Measurements from ENCODE around the gene FBXW7.

The FBXW7 gene

DNA sequence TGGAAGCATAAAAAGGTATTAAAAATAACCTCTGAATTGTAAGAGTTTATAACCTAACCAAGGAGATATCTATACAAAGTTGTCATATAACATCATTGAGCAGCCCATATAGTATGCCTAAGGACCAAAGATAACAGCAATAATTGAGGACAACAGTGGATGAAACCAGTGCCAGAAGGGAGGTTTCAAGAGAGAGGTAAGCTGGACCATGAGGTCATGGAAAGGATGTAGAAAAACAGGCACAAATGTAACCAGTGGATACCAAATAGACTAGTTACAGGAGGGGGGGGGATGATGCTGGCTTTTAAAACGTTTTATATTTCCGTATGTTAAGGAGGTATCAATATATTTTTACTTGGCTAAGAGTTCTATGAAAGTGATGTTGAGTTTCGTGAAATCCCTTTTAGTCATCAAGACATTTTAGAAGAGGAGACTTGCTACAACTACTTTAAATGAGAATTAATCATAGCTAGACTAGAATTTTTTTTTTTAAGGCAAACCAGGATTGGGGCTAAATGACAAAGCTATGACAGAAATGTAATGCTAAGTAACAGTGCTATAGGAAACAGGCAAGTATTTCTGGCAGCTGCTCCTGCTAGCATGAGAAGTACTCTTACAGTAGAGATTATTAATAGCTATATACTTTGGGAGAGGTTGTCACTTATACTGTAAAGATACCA lies 161.1 kb downstream of the FBXW7 start:
- no peak for DNase-seq (ENCODE audit: low read depth in 2 of 3, low spot score in 1 of 3)

DNA sequence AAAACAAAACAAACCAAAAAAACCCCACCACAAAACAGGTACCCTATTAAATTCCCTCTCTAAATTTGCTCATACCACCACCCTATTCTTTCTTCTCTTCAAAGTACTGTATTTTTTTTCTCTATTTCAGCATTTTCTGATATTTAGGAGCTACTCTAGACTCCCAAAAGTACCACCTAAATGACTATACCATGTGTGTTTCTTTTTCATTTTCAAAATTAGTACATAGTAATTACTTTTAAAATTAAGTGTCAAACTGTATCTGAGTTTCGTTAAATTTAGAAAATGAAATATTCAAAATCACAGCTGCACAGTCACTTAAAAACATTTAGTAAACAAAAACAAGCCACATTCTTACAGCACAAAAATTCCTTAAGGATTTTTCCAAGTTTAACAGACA lies 161.7 kb downstream of the FBXW7 start:
- DNase-seq (ENCODE audit: low read depth in 2 of 3, low spot score in 1 of 3) = no peak

DNA sequence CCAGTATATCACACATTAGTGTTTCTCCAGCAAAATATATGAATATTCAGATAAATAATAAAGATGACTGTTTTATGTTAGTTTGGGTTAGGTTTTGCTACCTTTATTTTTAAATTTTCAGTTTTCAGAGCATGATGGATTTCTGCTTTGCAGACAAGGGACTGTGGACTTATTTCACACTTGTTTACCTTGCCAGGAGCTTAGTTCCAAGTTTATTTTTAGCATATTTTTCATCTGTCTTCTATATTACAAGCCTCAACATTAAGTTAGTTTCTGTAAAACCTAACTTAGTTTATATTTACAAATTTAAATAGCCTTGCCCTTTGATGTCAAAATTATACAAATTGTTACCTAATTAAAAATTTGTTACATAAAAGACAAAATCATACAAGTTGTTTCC lies 163.4 kb downstream of the FBXW7 start:
- no peak for DNase-seq (ENCODE audit: low read depth in 2 of 3, low spot score in 1 of 3)

DNA sequence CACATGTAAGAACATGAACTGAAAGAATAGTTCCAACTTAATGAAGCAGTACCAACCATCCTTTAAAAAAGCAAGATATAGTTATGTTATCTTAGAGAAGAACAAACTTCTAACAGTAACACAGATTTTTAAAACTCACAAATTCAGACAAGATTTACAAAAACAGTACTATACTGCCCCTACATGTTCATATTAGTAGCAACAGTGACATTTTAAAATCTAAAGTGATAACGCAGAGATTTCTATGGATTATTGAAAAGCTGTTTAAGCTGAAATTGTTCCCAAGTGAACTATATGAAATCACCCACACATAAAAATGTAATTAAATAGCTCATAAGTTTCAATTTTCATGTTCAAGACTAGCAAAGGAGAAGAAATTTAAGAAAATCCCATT lies 166.0 kb downstream of the FBXW7 start:
- DNase-seq (ENCODE audit: low read depth in 2 of 3, low spot score in 1 of 3) = no peak

DNA sequence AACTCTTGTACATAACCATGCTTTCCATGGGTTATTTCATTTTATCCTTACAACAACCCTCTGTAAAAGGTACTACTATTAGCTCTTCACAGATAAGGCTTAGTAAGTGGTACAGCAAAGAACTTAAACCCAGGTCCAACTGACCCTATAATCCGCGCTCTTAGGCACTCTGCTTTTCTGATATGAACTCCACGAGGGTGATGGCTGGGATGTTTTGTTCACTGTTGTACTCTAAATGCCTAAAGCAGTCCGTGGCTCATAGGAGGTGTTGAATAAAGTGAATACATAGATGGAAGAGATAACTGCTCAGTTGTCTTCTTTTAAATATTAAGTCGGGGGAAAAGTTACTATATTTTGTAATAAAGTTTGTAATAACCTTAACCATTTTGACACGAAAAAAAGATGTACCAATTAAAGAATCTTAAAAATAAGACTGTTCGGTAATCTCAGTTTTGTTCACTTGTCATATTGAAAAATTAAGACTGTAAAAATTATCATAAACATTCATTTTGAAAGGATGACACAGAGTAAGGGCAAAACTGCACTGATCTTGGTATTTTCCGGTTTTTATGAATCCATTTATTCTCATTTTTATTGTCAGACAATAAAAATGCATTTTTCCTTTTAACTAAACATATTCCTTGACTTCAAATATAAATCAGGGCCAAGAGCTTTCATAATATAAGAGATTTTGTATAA lies 166.5 kb downstream of the FBXW7 start:
- DNase-seq (ENCODE audit: low read depth in 2 of 3, low spot score in 1 of 3) = no peak

DNA sequence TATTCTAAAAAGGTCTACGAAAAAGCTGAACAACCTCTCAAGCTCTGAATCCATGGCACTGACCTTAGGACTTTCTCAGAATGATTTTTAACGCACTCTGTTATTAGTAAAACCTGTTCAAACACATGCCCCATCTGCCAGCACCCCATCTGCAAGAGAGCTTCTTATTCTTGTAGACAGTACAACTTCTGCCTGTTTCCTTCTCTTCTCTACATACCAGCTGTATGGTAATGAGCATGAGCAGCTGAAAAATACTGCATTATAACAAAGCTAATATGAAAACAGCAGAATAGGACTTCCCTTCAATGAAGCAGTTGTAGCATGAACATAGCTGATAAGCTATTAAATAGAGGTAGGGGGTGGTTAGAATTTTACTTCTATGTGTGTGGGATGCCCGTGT lies 167.9 kb downstream of the FBXW7 start:
- DNase-seq (ENCODE audit: low read depth in 2 of 3, low spot score in 1 of 3) = no peak

DNA sequence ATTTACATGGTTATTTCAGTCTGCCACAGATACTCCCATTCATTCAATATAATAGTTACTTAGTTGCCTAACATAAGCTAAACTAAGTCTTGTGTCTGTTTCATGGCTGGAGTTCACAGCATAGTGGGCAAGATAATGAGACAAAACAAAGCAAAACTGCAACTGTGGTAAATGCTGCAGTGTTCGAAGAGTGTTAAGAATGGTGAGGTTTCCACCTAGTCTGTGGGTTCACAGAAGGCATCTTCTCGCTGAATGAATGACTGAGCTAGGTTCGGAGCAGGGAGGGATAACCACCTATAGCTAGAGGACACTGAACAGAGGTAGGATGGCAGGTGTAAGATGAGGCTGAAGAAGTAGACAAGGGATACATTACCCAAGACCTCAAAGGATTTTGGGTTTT lies 171.0 kb downstream of the FBXW7 start:
- no peak for DNase-seq (ENCODE audit: low read depth in 2 of 3, low spot score in 1 of 3)

DNA sequence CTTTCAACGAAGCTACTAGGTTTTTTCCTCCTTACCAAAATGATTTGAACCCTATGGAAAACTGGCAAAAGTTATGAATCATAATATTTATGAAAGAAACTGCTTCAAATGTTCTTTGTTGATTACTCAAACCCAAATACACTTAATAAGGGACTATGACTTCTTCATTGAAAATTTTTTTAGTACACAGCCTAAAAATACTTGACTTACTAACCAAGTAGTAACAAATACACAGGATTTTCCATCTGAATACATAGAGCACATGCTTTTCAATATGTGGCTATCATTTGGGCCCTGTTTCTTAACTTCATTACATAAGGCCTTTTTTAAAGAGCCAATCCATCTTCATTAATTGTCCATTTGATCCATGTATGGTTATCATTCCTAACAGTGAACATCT lies 171.5 kb downstream of the FBXW7 start:
- DNase-seq (ENCODE audit: low read depth in 2 of 3, low spot score in 1 of 3) = no peak

DNA sequence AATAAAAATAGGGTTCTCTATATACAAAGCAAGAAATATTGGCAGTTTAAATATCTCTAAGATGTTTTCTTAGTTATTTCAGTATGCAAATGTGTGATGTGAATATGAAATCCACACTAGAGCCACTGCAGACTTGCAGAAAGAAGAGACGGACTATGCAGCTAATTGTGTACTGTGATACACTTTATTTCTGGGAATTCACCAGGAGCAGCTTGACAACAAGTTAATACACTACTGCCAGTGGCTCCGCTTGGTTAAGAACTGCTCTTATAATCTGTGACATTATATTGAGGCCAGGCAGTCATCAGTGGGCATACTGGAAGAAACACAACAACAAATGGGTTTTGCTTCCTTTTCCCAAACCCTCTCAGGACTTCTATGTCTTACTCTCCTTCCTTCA lies 172.0 kb downstream of the FBXW7 start:
- no peak for DNase-seq (ENCODE audit: low read depth in 2 of 3, low spot score in 1 of 3)

DNA sequence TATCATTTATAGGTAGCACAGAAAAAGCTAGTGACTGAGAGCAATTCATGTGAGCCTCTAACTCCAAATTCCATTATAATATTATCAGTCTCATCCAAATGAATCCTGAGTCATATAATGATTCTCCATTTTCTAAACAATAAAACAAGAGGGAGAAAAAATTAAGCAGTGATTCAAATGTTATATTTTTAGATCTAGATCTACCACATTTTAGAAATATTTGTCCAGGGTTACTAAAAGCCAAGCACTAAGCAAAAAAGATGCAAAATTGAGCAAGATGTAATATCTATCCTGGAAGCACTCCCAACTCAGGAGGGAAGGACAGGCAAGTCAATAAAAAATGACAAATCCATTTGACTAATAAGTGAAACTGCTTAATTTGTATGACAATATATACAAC lies 172.8 kb downstream of the FBXW7 start:
- no peak for DNase-seq (ENCODE audit: low read depth in 2 of 3, low spot score in 1 of 3)

DNA sequence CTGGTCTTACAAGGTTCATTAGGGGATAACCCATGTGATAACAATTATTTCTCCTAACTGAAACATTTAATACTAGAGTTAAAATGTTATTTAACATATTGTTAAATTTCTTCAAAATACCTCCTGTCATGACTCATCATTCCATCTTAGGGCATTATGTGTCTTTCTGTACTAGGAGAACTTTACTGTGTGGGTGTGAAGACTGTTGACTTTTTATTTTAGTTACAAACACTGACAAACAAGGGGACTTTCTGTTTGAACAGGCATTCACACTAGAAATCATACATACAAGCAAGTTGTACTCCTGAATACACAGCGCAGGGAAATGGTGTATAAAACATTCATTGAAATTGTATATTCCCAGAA lies 175.9 kb downstream of the FBXW7 start:
- no peak for DNase-seq (ENCODE audit: low read depth in 2 of 3, low spot score in 1 of 3)

DNA sequence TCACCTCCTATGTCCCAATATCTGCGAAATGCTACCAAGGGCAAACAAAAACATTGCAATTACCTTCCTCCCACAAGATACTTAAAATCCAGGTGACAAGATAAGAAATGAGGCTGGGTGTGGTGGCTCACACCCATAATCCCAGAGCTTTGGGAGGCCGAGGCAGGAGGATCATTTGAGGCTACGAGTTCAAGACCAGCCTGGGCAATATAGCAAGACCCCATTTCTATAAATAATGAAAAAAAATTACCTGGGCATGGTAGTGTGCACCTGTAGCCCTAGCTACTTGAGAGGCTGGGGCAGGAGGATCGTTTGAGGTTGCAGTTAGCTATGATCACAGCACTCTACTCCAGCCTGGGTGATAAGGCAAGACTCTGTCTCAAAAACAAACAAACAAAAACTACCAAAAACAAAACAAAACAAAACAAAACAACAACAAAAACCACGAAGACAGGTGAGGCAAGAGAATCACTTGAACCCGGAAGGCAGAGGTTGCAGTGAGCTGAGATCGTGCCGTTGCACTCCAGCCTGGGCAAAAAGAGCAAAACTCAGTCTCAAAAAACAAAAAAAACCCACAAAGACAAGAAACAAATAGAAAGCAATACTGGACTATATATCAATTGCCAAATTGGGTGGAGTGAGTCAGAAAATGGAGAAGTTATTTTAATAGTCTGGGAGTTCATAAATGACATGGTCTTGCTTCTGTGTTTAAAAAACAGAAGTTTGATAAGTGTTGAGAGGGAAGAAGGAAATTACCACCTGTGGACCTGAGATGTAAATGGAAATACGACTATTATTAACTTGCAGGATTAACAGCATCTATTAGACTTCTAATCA lies 176.5 kb downstream of the FBXW7 start:
- no peak for DNase-seq (ENCODE audit: low read depth in 2 of 3, low spot score in 1 of 3)

DNA sequence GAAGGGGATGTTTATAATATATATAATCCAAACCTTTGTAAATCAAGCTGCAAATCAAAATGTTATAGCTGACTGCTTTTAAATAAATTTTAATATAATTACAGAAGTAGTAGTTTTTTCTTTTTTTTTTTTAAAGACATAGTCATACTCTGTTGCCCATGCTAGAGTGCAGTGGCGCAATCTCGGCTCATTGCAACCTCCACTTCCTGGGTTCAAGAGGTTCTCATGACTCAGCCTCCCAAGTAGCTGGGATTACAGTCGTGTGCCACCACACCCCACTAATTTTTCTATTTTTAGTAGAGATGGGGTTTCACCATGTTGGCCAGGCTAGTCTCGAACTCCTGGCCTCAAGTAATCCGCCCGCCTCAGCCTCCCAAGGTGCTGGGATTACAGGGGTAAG lies 178.7 kb downstream of the FBXW7 start:
- no peak for DNase-seq (ENCODE audit: low read depth in 2 of 3, low spot score in 1 of 3)

DNA sequence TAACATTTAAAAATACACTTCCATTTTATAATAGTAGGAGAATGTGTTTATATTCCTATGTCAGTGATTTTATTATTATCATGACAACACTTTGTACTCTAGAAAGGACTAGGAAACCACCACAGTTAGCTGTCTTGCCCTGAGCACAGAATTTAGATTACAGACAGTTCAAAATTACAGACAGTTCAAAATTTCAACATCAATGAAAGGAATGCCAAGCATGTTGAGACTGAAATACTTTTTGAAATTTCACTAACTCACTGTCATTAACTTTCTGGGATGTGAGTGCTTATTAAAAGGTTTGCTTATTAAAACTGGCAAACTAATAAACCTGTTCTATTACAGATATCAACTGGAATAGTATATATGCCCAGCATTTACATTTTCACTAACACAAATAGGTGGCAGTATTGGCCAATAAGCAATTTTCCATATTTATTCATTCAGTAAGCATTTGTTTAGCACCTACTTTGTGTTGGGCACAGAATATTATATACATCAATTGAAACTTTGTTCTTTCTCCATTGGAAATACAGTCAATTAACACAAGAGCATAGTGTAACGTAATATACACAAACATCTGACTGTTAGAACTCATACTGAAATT lies 179.4 kb downstream of the FBXW7 start:
- no peak for DNase-seq (ENCODE audit: low read depth in 2 of 3, low spot score in 1 of 3)

DNA sequence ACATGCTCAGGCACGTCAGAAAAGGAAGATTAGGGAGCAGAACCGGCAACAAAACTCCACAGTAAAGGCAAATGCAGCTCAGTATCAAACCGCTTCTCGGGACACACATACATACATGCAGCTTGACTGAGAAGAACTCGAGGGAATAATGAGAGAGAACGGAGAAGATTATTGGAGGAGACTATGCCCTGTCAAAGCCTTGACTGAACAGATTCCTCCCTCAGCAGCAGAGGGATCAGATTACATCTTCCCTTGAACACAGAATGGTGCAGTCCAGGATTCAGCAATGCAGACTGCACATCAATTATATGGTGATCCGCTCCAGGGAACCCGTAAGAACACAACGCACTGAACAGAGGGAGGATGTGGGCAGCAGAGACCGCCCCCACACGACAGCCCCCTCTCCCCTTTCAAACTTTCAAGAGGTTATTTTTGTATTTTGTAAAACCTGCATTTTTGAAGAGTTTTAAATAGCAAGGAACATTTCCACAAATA lies 183.2 kb downstream of the FBXW7 start:
- DNase-seq (ENCODE audit: low read depth in 2 of 3, low spot score in 1 of 3) = no peak

DNA sequence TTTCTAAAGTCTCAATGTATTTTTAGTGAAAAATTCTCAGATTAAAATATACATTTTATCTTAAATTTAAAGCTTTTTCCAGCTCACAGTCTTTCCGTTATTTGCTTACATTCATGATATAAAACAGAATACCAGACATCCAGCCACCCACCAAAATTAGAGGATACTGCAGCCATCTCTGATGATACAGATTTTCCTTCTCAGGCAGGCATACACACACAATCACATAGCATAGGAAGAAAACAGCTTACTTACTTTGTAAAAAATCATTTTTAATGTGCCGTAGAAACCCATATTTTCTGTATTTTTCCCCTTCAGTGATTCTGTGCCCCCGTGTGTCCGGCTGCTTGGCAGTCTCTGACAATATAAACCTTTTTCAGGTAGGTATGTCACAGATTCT lies 183.7 kb downstream of the FBXW7 start:
- DNase-seq (ENCODE audit: low read depth in 2 of 3, low spot score in 1 of 3) = no peak

DNA sequence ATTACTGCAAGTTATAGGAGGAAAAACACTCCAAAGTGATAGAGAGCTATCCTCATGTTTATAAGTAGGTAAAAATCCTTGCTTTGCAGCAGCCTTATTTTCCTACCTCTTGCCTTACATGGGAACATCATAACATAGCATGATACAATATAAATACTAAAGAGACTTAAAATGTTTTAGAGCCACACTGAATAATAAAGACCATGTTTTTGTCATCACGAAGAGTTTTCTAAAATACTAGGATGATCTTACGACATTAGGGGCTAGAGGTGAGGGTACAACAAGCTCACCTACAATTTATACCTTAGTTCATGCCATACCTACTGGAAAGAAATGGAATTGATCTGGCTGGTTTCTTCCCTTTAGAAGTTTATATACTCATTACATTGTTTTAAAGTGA lies 184.8 kb downstream of the FBXW7 start:
- no peak for DNase-seq (ENCODE audit: low read depth in 2 of 3, low spot score in 1 of 3)

DNA sequence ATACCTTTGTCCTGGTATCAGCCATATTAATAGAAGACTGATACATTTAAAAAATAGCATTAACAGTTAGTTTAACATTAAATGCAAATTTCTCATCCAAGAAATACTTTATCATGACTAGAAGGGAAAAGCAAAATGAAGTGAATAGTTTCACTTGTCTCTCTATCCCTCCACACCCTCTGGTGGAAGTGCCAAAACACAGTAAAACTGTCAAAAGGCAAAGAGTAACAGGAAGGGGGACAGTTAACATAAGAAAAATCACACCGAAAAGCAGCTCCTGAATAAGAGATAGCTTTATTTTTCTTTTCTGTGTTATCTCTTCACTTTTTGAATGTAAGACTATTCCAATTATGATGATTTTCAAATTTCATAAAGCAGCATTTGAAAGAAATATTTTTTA lies 187.2 kb downstream of the FBXW7 start:
- no peak for DNase-seq (ENCODE audit: low read depth in 2 of 3, low spot score in 1 of 3)

DNA sequence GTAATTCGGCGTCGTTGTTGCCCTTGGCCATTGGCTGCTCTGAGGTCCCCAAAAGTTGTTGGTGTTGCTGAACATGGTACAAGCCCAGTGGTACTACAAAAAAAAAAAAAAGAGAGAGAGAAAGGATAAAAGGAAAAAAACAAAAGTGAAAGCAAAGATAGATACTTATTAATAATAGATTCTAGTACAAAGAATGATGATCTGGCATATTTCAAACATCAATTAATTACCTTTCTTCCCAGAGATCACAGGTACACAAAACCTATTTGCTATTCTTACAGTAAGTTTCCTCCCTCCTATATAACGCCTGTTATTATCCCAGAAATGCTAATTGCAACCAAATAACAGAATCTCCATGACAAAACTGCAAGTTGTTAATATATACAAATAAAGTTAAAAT lies 188.9 kb downstream of the FBXW7 start:
- DNase-seq (ENCODE audit: low read depth in 2 of 3, low spot score in 1 of 3) = no peak

DNA sequence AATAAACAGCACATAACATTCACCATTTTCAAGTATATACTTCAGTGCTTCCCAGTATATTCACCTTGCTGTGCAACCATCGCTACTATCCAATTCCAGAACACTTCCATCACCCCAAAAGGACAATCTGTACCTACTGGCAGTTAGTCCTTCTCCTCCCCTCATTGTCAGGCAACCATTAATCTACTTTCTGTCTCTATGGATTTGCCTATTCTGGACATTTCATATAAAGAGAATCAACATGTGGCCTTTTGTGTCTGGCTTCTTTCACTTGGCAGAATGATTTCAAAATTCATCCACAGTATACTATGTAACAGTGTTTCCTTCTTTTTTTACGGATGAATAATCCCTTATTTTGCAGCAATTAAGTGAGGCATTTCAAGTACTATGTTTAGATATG lies 189.4 kb downstream of the FBXW7 start:
- no peak for DNase-seq (ENCODE audit: low read depth in 2 of 3, low spot score in 1 of 3)

DNA sequence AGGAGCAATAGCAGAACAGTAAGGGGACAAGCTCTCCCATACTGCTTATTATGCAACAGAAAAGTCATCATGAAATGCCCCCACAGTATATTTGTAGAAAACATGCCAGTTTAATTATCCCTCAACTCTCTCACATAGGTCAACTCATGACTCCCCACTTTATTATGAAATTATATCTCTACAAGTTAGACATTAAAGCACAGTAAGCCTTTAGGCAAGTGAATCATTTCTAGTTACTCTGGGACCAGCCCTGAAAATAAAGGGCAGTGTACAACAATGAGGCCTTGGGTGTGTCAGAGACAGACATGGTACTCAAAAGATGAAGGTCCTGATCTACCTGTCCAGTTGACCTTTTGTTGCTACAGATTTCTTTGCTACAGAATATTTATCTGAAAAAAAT lies 191.9 kb downstream of the FBXW7 start:
- DNase-seq (ENCODE audit: low read depth in 2 of 3, low spot score in 1 of 3) = no peak

DNA sequence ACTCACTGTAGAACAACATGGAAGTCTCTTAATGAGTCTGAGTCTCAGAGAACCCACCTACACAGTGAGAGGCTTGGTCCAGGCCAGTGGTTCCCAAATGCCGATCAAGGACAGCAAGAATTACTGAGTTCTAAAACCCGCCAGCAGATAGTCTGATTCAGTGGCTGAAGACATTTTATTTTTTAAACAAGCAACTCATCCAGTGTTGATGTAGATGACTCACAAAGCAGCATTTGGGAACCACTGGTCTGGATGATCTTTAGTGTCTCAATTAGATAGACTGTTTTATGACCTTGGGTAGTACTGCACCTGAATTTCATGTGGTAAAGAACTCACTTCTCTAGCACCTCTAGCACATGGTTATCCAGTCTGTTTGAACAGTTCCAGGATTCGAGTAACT lies 193.6 kb downstream of the FBXW7 start:
- DNase-seq (ENCODE audit: low read depth in 2 of 3, low spot score in 1 of 3) = no peak

Measured in stimulated activated CD4-positive, alpha-beta T cell treated with anti-CD3 and anti-CD28 coated beads, Interleukin-12 subunit alpha, Interleukin-12 subunit beta, amount 100 ng/mL, for 48 hours (primary cell).